ENCODE results near the gene SRCAP. TPM values are rescaled to one million over a fixed set of nuclear protein-coding genes. Genes with fewer than 3 reads are reported as not detected.
"Not testable (repeated sequence)": the region's sequence is repeated elsewhere in the genome, so short reads cannot be mapped to it uniquely, and the experiment has no call there.

Gene SRCAP
- total RNA-seq, 1 experiment from 2014 or later: 60.7 TPM

DNA sequence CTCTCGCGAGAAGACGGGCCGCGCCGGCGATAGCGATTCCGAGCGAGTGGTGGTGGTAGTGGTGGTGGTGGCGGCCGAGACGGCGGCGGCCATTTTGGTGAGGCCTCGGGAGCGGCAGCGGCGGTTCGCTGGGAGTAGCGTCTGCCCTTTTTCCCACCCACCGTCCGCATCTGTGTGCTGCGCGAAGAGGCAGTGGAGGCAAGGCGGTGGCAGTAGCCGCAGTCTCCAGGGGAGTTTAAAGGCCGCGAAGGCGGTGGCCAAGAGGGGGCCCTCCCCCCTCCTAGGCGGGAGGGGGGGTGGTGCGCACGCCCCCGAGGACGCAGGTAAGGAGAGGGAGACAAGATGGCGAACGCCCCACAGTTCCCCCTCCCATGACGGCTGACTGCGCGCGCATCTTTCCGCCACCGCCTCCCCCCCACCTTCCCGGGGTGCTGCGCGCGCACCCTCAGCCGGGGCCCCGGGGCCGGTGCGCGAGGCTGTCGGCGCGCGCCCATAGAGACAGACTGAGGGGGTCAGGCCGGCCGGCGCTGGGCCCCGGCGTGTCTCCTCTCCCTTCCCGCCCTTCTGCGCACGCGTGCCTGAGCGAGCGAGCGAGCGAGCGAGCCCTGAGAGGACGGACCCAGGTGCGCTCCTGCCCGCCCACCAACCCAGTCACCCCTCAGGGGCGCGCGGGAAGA, 694 bp upstream of the SRCAP start:
- H3K36me3 Mint-ChIP-seq (ENCODE audit: insufficient read depth, unreplicated experiment): peaks cover 52% of the 10 kb centered on the region
- H3K27ac Mint-ChIP-seq (ENCODE audit: low read depth, unreplicated experiment): peak overlapping the region; percentile 100
- POLR2A ChIA-PET: interaction anchor here (0.7 to 2.9 kb wide), 20 partner anchors 13 to 204 kb away, joined by 3 to 24 read pairs (median 5); partner anchors contain the start of genes FBRS, PHKG2, PRR14 and ZNF747
- peaks cover 14% of the 10 kb centered on the region for H3K4me1 Mint-ChIP-seq (ENCODE audit: insufficient read depth, unreplicated experiment)
- peak overlapping the region; percentile 86 for H3K4me3 Mint-ChIP-seq (ENCODE audit: unreplicated experiment)
- peak; percentile 98 for DNase-seq (ENCODE audit: unreplicated experiment)
- H3K27me3 Mint-ChIP-seq (ENCODE audit: insufficient read depth, unreplicated experiment): no peaks in the 10 kb centered on the region
- no TSS peak for BruUV-seq (replicated peaks)
- H3K9me3 Mint-ChIP-seq (ENCODE audit: unreplicated experiment): no peaks in the 10 kb centered on the region
- intact Hi-C loops (cut with micrococcal nuclease): loop anchor here (1.0 to 5.0 kb wide), 3 partner anchors 40 to 199 kb away; partner anchors contain the start of genes CTF1 and FBRS
- CTCF ChIA-PET: interaction anchor here (1.4 kb wide), 1 partner anchor 26 kb away, joined by 4 read pairs; no protein-coding TSS in a partner anchor
- TF ChIP-seq, protein P1, sequence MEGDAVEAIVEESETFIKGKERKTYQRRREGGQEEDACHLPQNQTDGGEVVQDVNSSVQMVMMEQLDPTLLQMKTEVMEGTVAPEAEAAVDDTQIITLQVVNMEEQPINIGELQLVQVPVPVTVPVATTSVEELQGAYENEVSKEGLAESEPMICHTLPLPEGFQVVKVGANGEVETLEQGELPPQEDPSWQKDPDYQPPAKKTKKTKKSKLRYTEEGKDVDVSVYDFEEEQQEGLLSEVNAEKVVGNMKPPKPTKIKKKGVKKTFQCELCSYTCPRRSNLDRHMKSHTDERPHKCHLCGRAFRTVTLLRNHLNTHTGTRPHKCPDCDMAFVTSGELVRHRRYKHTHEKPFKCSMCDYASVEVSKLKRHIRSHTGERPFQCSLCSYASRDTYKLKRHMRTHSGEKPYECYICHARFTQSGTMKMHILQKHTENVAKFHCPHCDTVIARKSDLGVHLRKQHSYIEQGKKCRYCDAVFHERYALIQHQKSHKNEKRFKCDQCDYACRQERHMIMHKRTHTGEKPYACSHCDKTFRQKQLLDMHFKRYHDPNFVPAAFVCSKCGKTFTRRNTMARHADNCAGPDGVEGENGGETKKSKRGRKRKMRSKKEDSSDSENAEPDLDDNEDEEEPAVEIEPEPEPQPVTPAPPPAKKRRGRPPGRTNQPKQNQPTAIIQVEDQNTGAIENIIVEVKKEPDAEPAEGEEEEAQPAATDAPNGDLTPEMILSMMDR (IDR thresholded peaks at IDR 0.05; ENCODE audit: unreplicated experiment): no peak

DNA sequence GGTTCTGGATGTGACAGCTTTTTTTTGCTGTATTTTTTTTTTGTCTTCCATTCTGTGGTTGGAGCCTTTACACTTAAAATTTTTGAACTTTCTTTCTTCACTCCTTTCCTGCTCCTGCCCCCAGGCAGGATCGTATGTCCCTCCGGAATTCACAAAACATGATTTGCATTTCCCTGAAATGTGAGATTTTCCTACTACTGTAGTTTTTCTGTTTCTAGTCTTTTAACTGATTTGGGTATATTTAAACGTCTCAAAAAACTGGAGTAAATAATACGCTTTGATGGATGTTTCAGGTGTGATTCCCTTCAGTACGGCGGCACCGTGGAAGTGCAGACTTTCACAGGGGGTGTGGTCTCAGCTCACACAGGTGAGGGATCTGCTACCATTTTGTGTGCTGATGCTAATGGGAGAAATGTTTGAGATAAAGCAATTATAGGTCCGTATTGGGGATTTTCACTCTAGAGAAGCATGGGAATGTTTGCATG, 686 bp downstream of the SRCAP start:
- TF ChIP-seq, protein P1 (IDR thresholded peaks at IDR 0.05; ENCODE audit: unreplicated experiment): no peak
- DNase-seq (ENCODE audit: unreplicated experiment): no peak
- ChIA-PET CTCF (no interaction called here), POLR2A (interaction anchor here (0.6 to 2.9 kb wide), 12 partner anchors 12 to 255 kb away, joined by 3 to 24 read pairs (median 4); partner anchors contain the start of genes FBRS, PHKG2 and PRR14)
- H3K9me3 Mint-ChIP-seq (ENCODE audit: unreplicated experiment): no peaks in the 10 kb centered on the region
- H3K36me3 Mint-ChIP-seq (ENCODE audit: insufficient read depth, unreplicated experiment): peaks cover 65% of the 10 kb centered on the region
- no TSS peak for BruUV-seq (replicated peaks)
- peak overlapping the region; percentile 86 for H3K4me3 Mint-ChIP-seq (ENCODE audit: unreplicated experiment)
- no peaks in the 10 kb centered on the region for H3K27me3 Mint-ChIP-seq (ENCODE audit: insufficient read depth, unreplicated experiment)
- intact Hi-C loops (cut with micrococcal nuclease): loop anchor here (1.0 to 5.0 kb wide), 3 partner anchors 14 to 198 kb away; partner anchors contain the start of gene CTF1
- H3K4me1 Mint-ChIP-seq (ENCODE audit: insufficient read depth, unreplicated experiment): peaks cover 8% of the 10 kb centered on the region
- H3K27ac Mint-ChIP-seq (ENCODE audit: low read depth, unreplicated experiment): peak overlapping the region; percentile 100

DNA sequence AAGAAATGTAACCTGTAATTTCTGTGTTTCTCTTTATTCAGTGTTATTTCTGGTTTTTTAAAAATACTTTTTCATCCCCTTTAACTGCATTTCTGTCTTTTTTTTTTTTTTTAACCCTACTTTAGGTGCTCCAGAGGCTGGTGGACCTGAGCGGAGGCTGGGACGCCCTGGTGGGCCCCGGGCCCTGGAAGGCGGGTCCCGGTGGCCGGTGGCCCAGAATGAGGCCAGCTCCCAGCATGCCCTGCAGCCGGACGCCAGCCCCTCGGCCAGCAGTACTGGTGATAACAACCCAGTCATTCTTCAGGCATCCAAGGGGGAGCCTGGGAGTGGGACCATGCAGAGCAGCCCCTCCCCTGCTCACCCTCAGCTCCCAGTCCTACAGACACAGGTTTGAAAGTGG, 1.5 kb downstream of the SRCAP start:
- no peak for DNase-seq (ENCODE audit: unreplicated experiment)
- Mint-ChIP-seq H3K27ac (ENCODE audit: low read depth, unreplicated experiment) (no peak overlapping the region), H3K4me1 (ENCODE audit: insufficient read depth, unreplicated experiment) (peaks cover 8% of the 10 kb centered on the region), H3K4me3 (ENCODE audit: unreplicated experiment) (peak overlapping the region; percentile 86), H3K27me3 (ENCODE audit: insufficient read depth, unreplicated experiment) (no peaks in the 10 kb centered on the region), H3K36me3 (ENCODE audit: insufficient read depth, unreplicated experiment) (peaks cover 74% of the 10 kb centered on the region), H3K9me3 (ENCODE audit: unreplicated experiment) (no peaks in the 10 kb centered on the region)
- ChIA-PET CTCF (interaction anchor here (0.7 kb wide), 1 partner anchor 60 kb away, joined by 3 read pairs; no protein-coding TSS in a partner anchor), POLR2A (interaction anchor here (0.6 to 2.9 kb wide), 5 partner anchors 40 to 129 kb away, joined by 3 to 24 read pairs (median 5); partner anchors contain the start of genes FBRS and PHKG2)
- TF ChIP-seq, protein P1 (IDR thresholded peaks at IDR 0.05; ENCODE audit: unreplicated experiment): no peak
- BruUV-seq (replicated peaks): no TSS peak
- intact Hi-C loops (cut with micrococcal nuclease): no loop called here

DNA sequence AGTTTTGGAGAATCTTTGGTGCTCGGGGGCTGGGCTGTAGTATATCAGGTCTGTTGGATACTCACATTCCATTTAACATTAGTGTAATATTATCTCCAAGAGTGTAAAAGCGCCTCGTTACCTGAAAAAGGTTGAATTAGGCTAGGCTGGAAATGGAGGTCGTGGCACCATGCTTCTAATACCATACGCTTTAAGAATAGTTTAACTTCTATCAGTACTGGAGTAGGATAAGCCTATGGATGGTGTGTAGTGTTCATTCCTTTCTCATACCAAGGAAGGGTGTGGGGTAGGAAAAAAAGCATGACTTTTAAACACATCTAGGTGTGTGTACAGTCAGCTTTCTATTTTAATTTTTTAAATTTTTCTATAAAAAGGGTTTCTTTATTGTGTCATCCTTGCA, 2.0 kb downstream of the SRCAP start:
- BruUV-seq (replicated peaks): no TSS peak
- ChIA-PET POLR2A (interaction anchor here (0.9 to 2.9 kb wide), 4 partner anchors 12 to 105 kb away, joined by 3 to 24 read pairs (median 4); partner anchors contain the start of gene FBRS), CTCF (interaction anchor here (0.7 kb wide), 1 partner anchor 60 kb away, joined by 3 read pairs; no protein-coding TSS in a partner anchor)
- Mint-ChIP-seq H3K4me3 (ENCODE audit: unreplicated experiment) (no peak overlapping the region), H3K27ac (ENCODE audit: low read depth, unreplicated experiment) (no peak overlapping the region), H3K9me3 (ENCODE audit: unreplicated experiment) (no peaks in the 10 kb centered on the region), H3K27me3 (ENCODE audit: insufficient read depth, unreplicated experiment) (no peaks in the 10 kb centered on the region), H3K36me3 (ENCODE audit: insufficient read depth, unreplicated experiment) (peaks cover 79% of the 10 kb centered on the region), H3K4me1 (ENCODE audit: insufficient read depth, unreplicated experiment) (peaks cover 8% of the 10 kb centered on the region)
- intact Hi-C loops (cut with micrococcal nuclease): no loop called here
- DNase-seq (ENCODE audit: unreplicated experiment): no peak
- TF ChIP-seq, protein P1 (IDR thresholded peaks at IDR 0.05; ENCODE audit: unreplicated experiment): no peak

DNA sequence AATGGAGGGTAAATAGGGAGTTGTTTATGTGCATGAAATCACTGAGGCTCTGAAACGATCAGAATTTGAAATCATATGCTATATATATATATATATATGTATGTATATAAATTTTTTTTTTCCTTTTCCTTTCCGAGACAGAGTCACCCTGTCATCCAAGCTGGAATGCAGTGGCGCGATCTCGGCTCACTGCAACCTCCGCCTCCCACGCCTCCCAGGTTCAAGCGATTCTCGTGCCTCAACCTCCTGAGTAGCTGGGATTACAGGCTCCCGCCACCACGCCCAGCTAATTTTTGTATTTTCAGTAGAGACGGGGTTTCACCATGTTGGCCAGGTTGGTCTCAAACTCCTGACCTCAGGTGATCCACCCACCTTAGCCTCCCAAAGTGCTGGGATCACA, 4.1 kb downstream of the SRCAP start:
- H3K4me3 Mint-ChIP-seq (ENCODE audit: unreplicated experiment); H3K9me3 Mint-ChIP-seq (ENCODE audit: unreplicated experiment); DNase-seq (ENCODE audit: unreplicated experiment); intact Hi-C loops (cut with micrococcal nuclease); H3K4me1 Mint-ChIP-seq (ENCODE audit: insufficient read depth, unreplicated experiment); BruUV-seq (replicated peaks); H3K27me3 Mint-ChIP-seq (ENCODE audit: insufficient read depth, unreplicated experiment); H3K27ac Mint-ChIP-seq (ENCODE audit: low read depth, unreplicated experiment): not testable (repeated sequence)
- POLR2A ChIA-PET: interaction anchor here (0.7 to 1.3 kb wide), 3 partner anchors 9 to 38 kb away, joined by 3 to 4 read pairs (median 3); a partner anchor contains a TSS
- H3K36me3 Mint-ChIP-seq (ENCODE audit: insufficient read depth, unreplicated experiment): peaks cover 92% of the 10 kb centered on the region
- CTCF ChIA-PET: interaction anchor here (1.2 to 2.0 kb wide), 2 partner anchors 8 to 19 kb away, joined by 3 to 10 read pairs; no protein-coding TSS in a partner anchor
